NCI-H2227 (cell line): ENCODE data around the gene IFITM10.

ENCODE experiments used
- DNase-seq: peaks from one replicate; lab custom pipeline; 2025; ENCODE audit not compliant: unreplicated experiment; lab: John Stamatoyannopoulos, UW

The IFITM10 gene

GRCh38 chr11:1750481-1750839 lies at the start of gene IFITM10:
Gene IFITM10 (minus strand): TSS chr11:1750595. CDS start chr11:1750442, 153 bp downstream.
- DNase-seq, result no peak

GRCh38 chr11:1797391-1798125 lies 47.2 kb upstream of the IFITM10 start:
- DNase-seq, result no peak

- DNase-seq, result no peak
Observed at GRCh38 chr11:1796413-1797011, 46.1 kb upstream of the IFITM10 start.

- DNase-seq, result no peak
Observed at GRCh38 chr11:1793081-1793480, 42.7 kb upstream of the IFITM10 start.

GRCh38 chr11:1792461-1792860 lies 42.1 kb upstream of the IFITM10 start:
- DNase-seq, result no peak

GRCh38 chr11:1791912-1792311 lies 41.5 kb upstream of the IFITM10 start:
- no peak for DNase-seq

- DNase-seq, result no peak
Observed at GRCh38 chr11:1786466-1786865, 36.1 kb upstream of the IFITM10 start.

GRCh38 chr11:1785749-1786413 lies 35.5 kb upstream of the IFITM10 start:
- DNase-seq, result no peak

GRCh38 chr11:1784761-1785650 lies 34.6 kb upstream of the IFITM10 start:
- no peak for DNase-seq

- DNase-seq, result no peak
Observed at GRCh38 chr11:1783725-1784529, 33.5 kb upstream of the IFITM10 start.

GRCh38 chr11:1782831-1783724 lies 32.7 kb upstream of the IFITM10 start:
- DNase-seq, result no peak

- no peak for DNase-seq
Observed at GRCh38 chr11:1782031-1782590, 31.7 kb upstream of the IFITM10 start.

- DNase-seq, result no peak
Observed at GRCh38 chr11:1781593-1781975, 31.2 kb upstream of the IFITM10 start.

GRCh38 chr11:1780700-1781592 lies 30.6 kb upstream of the IFITM10 start:
- DNase-seq, result no peak

GRCh38 chr11:1779806-1780699 lies 29.7 kb upstream of the IFITM10 start:
- no peak for DNase-seq

- no peak for DNase-seq
Observed at GRCh38 chr11:1779034-1779805, 28.8 kb upstream of the IFITM10 start.
